NCI-H1436 (cell line): ENCODE data around the gene UQCC3.
"Not testable (repeated sequence)": the region's sequence is repeated elsewhere in the genome, so short reads cannot be mapped to it uniquely, and the experiment has no call there.

Source experiments
- DNase-seq: peaks from one replicate; lab custom pipeline; 2025; lab: John Stamatoyannopoulos, UW

The UQCC3 gene

DNA sequence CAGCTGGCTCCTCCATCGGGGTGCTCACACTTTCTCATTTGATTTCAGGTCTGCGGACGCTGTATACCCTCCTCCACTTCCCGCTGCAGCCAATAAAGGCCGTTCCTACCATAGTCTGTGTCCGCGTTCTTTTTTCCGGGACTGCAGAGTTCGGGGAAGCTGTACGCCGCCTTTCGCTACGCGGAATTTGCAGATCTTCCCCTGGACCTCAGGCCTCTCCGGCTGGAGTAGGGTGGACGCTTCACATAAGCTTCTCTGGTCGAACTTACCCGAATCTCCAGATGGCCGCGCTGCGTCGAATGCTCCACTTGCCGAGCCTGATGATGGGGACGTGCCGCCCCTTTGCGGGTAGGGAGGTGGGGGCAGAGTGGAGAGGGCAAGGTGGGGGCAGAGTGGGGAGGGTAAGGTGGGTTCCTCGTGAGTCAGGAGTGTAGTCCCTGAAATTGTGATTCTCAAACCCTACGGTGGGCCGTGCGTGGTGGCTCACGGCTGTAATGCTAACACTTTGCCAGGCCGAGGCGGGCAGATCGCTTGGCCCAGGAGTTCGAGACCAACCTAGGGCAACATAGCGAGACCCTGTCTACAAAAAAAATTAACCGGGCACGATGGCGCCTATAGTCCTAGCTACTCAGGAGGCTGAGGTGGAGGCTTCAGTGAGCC is 5.7 kb upstream of the UQCC3 start:
- no peak for DNase-seq

- no peak for DNase-seq
These were observed 5.1 kb upstream of the UQCC3 start for GRCh38 chr11:62666259-62666926.

- DNase-seq: no peak
These were observed 4.0 kb upstream of the UQCC3 start for GRCh38 chr11:62667460-62667859.

DNA sequence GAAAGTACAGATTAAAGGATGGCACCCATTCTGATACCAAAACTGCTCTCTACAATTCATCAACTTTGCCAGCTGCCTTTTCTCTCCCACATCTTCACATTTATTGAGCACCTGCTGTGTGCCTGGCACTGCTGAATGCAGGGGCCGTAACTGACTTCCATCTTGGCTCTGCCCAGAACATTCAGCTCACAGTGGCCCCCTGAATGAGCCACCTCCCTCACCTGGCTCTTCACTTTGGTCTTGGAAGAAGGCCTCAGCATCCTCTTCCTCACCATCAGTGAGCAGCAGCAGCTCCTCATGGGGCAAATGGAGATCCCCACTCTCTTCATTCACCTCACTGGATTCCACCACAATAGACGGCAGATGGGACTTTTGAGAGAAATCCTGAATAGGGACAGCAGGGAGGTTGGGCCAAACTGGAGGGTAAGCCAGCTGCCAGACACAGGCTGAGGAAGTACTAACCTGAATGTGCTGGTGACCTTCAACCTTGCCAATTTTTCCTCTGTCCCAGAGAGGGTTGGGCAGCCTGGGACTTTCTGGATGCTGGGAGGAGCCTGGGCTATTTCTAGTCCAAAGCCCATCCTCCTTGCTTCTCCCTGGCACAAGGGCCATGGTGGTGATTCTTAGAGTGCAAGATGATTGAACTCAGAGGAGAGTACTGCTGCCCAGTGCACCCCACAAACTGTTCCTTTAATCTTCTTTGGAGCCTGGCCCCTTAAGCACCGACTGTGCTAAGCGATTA is 1.9 kb upstream of the UQCC3 start:
- DNase-seq: no peak

- DNase-seq: no peak
These were observed 251 bp upstream of the UQCC3 start for GRCh38 chr11:62671236-62671607.

DNA sequence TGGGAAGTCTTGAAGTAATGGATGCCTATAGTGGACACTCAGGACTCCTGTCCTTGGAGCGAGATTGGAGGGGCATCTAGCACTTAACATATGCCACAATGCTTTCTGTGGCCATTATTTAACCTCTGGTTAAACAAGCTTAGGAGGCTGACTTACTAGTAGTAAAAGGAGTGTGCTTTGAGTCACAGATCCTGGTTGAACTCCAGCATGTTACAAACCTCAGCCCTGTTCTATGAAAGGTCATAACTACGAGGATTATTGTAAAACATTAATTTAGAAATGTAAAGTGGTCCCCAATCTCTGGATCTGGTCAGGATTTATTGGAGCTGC is 1.7 kb downstream of the UQCC3 start:
- DNase-seq: no peak

DNA sequence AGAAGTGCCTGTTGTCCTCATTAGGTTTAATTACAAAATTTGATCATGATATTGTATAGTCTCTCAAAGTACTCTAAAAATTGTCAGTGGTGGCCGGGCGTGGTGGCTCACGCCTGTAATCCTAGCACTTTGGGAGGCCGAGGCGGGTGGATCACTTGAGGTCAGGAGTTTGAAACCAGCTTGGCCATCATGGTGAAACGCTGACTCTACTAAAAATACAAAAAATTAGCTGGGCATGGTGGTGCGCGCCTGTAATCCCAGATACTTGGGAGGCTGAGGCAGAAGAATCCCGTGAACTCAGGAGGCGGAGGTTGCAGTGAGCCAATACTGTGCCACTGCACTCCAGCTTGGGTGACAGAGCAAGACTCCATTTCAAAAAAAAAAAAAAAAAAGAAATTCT is 3.9 kb downstream of the UQCC3 start:
- DNase-seq: not testable (repeated sequence)

GRCh38 chr11:62676698-62677097 is 5.2 kb downstream of the UQCC3 start:
- DNase-seq: no peak

DNA sequence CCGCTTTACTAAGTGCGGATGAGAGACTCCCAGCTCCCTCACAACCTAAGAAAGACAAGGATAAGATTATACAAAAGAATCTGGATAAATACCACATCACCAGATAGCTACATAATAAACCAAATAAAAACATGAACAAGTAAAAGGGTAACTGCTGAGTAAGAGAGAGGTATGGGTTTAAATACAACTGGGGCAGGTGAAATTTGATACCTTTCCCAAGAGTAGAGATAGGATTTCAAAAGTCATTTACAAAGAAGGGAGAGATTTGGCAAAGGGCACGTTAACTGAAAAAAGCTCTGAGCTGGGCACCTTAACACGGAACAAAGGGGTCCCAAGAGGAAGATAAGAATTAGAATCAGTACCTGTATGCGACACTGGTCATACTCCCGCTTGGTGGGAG is 5.7 kb downstream of the UQCC3 start:
- no peak for DNase-seq

DNA sequence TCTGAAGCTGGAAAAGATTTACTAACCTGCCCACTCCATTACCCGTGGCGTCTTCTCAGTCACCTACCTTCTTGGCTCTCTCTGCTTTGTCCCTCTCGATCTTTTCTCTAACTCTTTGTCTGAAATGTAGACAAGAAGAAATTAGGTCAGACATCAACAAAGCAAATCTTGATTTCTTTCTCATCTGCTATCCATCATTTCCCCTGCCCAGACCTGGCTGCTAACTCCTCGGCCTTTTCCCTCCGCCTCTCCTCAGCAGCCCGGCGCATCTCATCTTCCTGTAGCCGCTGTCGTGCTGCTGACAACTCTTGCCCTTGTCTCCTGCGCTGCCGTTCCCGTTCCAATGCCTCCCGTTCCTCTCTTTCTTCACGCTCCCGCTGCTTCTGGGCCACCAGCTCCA is 6.2 kb downstream of the UQCC3 start:
- DNase-seq: no peak

DNA sequence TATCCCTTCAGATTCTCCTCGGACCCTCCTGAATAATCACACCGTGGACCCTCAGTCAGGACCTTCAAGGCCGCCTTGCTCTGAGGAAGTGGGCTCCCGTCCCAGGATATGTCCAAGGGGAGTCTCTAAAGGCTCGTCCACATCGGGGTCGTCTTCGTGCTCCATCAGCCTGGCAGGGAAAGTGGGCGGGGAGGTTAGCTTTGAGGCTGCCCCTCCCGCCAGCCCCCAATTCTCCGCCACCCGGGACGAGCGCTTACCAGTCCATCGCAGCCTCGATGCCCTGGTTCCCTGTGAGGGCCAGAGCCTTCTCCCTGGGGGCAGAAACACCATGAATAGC is 6.9 kb downstream of the UQCC3 start:
- no peak for DNase-seq

- DNase-seq: peak; percentile 83
These were observed 7.6 kb downstream of the UQCC3 start, which contains the start of gene UBXN1 for GRCh38 chr11:62678770-62679696. TSS of gene UBXN1 (minus strand) at chr11:62679073. CDS start at chr11:62678923, 150 bp downstream.

DNA sequence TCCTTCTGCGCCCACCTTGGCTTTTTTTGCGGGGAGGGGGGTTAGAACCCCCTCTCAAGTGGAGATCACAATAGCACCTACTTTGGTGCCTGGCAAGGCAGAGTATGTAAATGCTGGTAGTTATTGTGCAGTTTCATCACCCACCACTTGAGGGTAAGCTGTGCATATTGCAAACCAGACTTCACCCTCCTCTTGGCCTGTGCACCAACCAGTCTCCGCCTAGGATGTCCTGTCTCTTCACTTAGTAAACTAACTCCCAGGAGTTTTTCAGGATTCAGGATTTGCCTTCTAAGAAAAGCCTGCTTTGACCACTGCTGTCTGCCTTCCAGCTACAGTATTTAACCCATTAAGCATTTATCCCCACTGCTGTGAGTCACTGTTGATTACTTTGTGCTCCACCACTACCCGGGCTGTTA is 9.4 kb downstream of the UQCC3 start:
- peak; percentile 65 for DNase-seq

- DNase-seq: no peak
These were observed 11.0 kb downstream of the UQCC3 start for GRCh38 chr11:62682518-62682917.

DNA sequence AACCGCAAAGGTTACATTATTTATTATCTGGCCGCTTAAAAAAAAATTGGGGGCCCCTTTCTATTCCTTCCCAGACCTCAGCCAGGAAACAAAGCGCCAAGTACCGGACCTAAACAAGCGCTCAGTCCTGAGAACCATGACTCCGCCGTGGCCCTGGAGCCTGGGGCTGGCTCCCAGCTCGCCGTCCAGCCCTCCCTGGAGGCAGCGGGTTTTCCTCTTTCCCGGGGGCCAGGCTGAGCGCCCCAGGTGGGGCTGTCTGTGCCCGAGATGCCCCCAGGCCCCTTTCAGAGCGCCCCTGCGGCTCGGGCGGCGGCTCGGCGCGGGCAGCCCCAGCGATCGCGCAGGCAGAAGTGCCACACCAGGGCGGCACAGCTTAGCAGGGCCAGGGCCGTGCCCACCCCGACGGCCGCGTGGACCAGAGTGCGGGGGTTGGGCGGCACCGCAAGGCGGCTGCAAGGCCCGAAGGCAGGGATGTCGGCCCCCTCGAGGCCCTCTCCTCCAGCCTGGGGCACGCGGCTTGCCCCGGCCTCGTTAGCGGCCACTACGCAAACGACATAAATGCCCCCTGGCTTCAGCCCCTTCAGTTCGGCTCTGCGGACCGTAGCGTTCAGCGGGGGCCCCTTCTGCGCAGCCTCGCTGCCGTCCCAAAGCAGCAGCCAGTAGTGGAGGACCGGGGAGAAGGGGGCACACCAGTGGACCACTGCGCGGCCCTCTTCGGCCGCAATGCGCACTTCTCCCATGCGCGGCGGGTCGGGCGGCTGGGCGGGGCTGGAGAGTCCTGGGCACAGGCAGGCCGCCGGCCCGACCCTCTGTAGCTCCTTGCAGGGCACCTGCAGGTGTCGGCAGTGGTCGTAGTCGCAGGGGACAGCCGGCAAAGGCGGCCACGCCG is 16.3 kb downstream of the UQCC3 start:
- DNase-seq: no peak

DNA sequence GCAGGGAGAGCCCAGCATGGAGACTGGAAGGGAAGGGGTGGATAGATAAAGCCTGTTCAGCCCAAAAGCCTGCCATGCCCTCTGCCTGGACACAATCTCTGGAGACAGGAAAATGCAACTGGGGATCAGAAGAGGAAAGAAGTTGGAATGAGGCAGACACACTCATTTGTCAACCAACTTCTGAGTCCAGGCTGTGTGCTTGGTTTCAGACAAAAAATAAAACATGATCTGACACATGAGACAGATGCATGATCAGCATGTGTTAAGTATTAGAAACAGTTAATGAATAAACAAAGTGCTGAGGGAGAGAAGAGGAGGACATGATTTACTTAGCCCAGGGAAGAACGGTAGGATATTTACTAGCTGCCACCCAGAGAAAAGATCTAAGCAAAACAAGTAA is 17.0 kb downstream of the UQCC3 start:
- DNase-seq: no peak

DNA sequence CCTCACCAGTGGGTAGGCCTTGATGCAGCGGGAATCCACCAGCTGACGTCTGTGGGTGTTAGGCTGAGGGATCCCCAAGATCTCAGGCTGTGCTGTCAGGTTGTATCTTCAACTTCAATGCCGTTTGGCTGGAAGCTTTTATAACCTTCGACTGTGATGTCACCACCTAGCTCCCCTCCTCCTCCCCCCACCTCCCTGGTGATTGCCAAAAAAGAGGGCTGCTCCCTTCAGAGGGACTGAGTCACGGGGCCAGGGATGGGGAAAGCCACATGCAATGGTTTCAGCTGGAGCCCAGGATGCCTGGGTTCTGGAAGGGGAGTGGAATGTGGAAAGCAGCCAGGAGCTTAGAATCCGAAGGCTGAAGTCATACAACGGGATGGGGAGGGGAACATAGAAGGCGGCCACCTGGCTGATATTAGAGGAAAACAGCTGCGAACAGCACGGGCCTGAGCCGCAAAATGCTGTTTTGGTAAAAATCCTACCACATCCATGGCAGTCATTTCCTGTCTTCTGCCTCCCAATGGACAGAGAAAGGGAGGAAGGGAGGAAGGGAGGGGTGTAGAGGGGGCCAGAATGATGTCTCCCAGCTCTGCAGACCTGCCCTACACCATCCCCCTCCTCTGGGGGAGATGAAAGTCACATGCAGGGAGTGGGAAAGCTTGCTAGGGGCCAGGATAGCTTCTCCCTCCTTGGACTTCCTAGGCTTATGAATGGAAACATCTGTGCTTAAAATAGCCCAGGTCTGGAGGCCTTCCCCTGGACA is 18.1 kb downstream of the UQCC3 start, which contains the start of gene LRRN4CL:
TSS of gene LRRN4CL (minus strand) at position 110 of the 763 bp plus-strand sequence. CDS start 1,022 bp downstream, outside the sequence.
- DNase-seq: no peak

- DNase-seq: not testable (repeated sequence)
These were observed 22.2 kb downstream of the UQCC3 start for GRCh38 chr11:62693624-62694023.

GRCh38 chr11:62694455-62695167 is 23.1 kb downstream of the UQCC3 start:
- peak; percentile 62 for DNase-seq

- DNase-seq: no peak
These were observed 30.8 kb downstream of the UQCC3 start for GRCh38 chr11:62702246-62702645.
